GM20000 (cell line): ENCODE data around the gene SPECC1L.
A peak's percentile ranks its signal among the peaks of the same experiment; 100 is the strongest.

Experiments
- DNase-seq: peaks from one replicate; pipeline ENCODE4 v3.0.0; 2012; ENCODE audit warnings: low spot score
- CTCF ChIP-seq: IDR thresholded peaks from 2 replicates; pipeline ENCODE4 v1.5.1; 2012; ENCODE audit warnings: mild to moderate bottlenecking, control low read depth; ENCODE audit errors: extremely low read depth, missing control alignments

SPECC1L gene

GRCh38 chr22:24436553-24436952 is 165.9 kb downstream of the SPECC1L start:
- DNase-seq = no peak
- no peak for TF ChIP-seq CTCF

- no peak for DNase-seq
- TF ChIP-seq CTCF = no peak
Observed at GRCh38 chr22:24437091-24437490, 166.5 kb downstream of the SPECC1L start.

- peak; percentile 34 for TF ChIP-seq CTCF
- DNase-seq = peak; percentile 78
Observed at GRCh38 chr22:24437741-24438328, 167.2 kb downstream of the SPECC1L start.

- no peak for DNase-seq
- TF ChIP-seq CTCF = no peak
Observed at GRCh38 chr22:24440270-24440717, 169.7 kb downstream of the SPECC1L start.

GRCh38 chr22:24440718-24441405 is 170.2 kb downstream of the SPECC1L start:
- TF ChIP-seq CTCF = no peak
- no peak for DNase-seq

GRCh38 chr22:24441406-24442351 is 171.0 kb downstream of the SPECC1L start:
- DNase-seq = no peak

More at GRCh38 chr22:24441406-24442351, 171.0 kb downstream of the SPECC1L start:
- TF ChIP-seq CTCF = no peak
